Calu3 (cell line): Measurements from ENCODE around the gene SLC29A3. TPM values are rescaled to one million over a fixed set of nuclear protein-coding genes. Genes with fewer than 3 reads are reported as not detected.

ENCODE experiments used
- BruUV-seq: library from RNA; stranded (reverse); fragments of 400-500 nt; replicated peaks from 2 replicates; lab custom pipeline; 2021; lab: Mats Ljungman, UMichigan
- CTCF ChIA-PET: fragments of 300-600 bp; sonication (Branson Sonifier 250); formaldehyde crosslinking; loops from one replicate; lab custom pipeline; 2022; ENCODE audit warnings: antibody characterized with exemption; lab: Charles Lee
- DNase-seq: peaks from one replicate; pipeline ENCODE4 v3.0.0; 2022
- H3K27ac Mint-ChIP-seq: one replicate; pipeline ENCODE4 v1.8.0; 2022; ENCODE audit warnings: mixed read lengths; ENCODE audit not compliant: unreplicated experiment
- H3K27me3 Mint-ChIP-seq: one replicate; pipeline ENCODE4 v1.8.0; 2022; ENCODE audit warnings: mixed read lengths; ENCODE audit not compliant: unreplicated experiment
- H3K36me3 Mint-ChIP-seq: one replicate; pipeline ENCODE4 v1.8.0; 2022; ENCODE audit warnings: mild to moderate bottlenecking, moderate library complexity, mixed read lengths; ENCODE audit not compliant: insufficient read depth, unreplicated experiment
- H3K4me1 Mint-ChIP-seq: one replicate; pipeline ENCODE4 v1.8.0; 2022; ENCODE audit warnings: mild to moderate bottlenecking, low read depth, mixed read lengths; ENCODE audit not compliant: unreplicated experiment
- H3K4me3 Mint-ChIP-seq: one replicate; pipeline ENCODE4 v1.8.0; 2022; ENCODE audit warnings: mild to moderate bottlenecking, low read depth, moderate library complexity, mixed read lengths; ENCODE audit not compliant: unreplicated experiment
- H3K9me3 Mint-ChIP-seq: one replicate; pipeline ENCODE4 v1.8.0; 2022; ENCODE audit warnings: low read depth, mixed read lengths; ENCODE audit not compliant: unreplicated experiment
- intact Hi-C: fragments of 100-400 bp; cut with micrococcal nuclease; formaldehyde crosslinking; loops from one replicate; pipeline ENCODE4 v1.10.0; 2022; ENCODE audit not compliant: unreplicated experiment
- total RNA-seq: library from RNA; stranded (reverse); gene quantifications from 2 replicates; pipeline ENCODE4 v1.2.3, GENCODE V29; 2022
- TF ChIP-seq, protein P1 (sequence below): fragments of 200-600 bp; IDR thresholded peaks from one replicate; pipeline ENCODE4 v1.8.0; 2022; ENCODE audit warnings: antibody characterized with exemption; ENCODE audit not compliant: unreplicated experiment

The SLC29A3 gene
- total RNA-seq, 1 experiment from 2014 or later: 5.9 TPM

DNA sequence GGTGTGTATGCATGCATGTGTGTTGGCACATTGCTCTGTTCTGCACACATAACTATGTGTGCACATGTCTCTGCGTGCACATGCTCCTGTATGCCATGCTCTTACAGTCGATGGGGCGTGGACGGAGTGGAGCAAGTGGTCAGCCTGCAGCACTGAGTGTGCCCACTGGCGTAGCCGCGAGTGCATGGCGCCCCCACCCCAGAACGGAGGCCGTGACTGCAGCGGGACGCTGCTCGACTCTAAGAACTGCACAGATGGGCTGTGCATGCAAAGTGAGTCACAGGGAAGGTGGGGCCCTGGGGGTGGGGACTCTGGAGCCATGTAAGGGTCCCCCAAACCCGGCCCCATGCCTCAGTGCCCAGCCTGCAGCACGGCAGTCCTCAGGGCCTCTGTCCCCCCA is 30.6 kb upstream of the SLC29A3 start:
- TF ChIP-seq, protein P1, sequence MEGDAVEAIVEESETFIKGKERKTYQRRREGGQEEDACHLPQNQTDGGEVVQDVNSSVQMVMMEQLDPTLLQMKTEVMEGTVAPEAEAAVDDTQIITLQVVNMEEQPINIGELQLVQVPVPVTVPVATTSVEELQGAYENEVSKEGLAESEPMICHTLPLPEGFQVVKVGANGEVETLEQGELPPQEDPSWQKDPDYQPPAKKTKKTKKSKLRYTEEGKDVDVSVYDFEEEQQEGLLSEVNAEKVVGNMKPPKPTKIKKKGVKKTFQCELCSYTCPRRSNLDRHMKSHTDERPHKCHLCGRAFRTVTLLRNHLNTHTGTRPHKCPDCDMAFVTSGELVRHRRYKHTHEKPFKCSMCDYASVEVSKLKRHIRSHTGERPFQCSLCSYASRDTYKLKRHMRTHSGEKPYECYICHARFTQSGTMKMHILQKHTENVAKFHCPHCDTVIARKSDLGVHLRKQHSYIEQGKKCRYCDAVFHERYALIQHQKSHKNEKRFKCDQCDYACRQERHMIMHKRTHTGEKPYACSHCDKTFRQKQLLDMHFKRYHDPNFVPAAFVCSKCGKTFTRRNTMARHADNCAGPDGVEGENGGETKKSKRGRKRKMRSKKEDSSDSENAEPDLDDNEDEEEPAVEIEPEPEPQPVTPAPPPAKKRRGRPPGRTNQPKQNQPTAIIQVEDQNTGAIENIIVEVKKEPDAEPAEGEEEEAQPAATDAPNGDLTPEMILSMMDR: no peak
- no peaks in the 10 kb centered on the region for H3K4me1 Mint-ChIP-seq
- H3K4me3 Mint-ChIP-seq: no peak overlapping the region
- intact Hi-C loops: loop anchor here (5.0 kb wide), 2 partner anchors 361 to 386 kb away; no protein-coding TSS in a partner anchor
- H3K27ac Mint-ChIP-seq: no peak overlapping the region
- CTCF ChIA-PET: no interaction called here
- no peaks in the 10 kb centered on the region for H3K9me3 Mint-ChIP-seq
- peaks cover 4% of the 10 kb centered on the region for H3K36me3 Mint-ChIP-seq
- BruUV-seq: no TSS peak
- H3K27me3 Mint-ChIP-seq: peaks cover 97% of the 10 kb centered on the region
- no peak for DNase-seq

DNA sequence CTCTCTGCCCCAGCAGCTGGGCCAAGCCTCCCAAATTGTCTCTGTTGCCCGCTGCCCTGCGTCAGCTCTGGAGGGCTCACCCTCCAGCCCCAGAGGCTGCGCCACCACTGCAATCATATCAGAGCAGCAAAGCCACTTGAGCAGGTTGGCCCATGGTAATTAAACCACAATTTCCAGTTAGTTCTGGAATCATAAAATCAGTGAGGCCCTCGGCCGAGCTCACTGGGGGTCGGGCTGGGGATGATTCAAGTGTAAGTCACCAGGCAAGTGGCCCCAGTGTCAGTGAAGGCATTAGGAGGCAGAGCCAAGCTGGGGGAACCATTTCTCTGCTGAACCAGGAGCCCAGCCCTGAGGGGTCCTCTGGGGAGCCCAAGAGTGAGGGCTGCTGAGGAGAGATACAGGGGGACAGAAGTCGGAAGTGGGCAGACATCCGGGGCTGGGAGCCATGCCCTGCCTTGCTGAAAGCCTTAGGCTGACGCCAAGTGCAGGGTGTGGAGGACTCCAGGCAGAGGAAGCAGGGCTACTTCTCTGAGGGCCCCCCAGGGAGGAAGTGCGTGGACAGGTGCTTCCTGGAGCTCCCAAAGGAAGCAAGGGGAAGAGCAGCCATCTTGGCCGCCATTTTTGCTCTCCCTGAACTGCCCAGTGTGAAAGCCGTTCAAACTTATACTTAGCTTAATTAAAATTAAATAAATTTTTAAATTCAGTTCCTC is 29.5 kb upstream of the SLC29A3 start:
- peaks cover 4% of the 10 kb centered on the region for H3K36me3 Mint-ChIP-seq
- intact Hi-C loops: loop anchor here (5.0 kb wide), 2 partner anchors 362 to 387 kb away; no protein-coding TSS in a partner anchor
- CTCF ChIA-PET: interaction anchor here (1.2 kb wide), 1 partner anchor 14 kb away, joined by 3 read pairs; no protein-coding TSS in a partner anchor
- TF ChIP-seq, protein P1: no peak
- no peak overlapping the region for H3K27ac Mint-ChIP-seq
- no peaks in the 10 kb centered on the region for H3K9me3 Mint-ChIP-seq
- H3K27me3 Mint-ChIP-seq: peaks cover 97% of the 10 kb centered on the region
- H3K4me3 Mint-ChIP-seq: no peak overlapping the region
- DNase-seq: no peak
- H3K4me1 Mint-ChIP-seq: peaks cover 6% of the 10 kb centered on the region
- BruUV-seq: no TSS peak

DNA sequence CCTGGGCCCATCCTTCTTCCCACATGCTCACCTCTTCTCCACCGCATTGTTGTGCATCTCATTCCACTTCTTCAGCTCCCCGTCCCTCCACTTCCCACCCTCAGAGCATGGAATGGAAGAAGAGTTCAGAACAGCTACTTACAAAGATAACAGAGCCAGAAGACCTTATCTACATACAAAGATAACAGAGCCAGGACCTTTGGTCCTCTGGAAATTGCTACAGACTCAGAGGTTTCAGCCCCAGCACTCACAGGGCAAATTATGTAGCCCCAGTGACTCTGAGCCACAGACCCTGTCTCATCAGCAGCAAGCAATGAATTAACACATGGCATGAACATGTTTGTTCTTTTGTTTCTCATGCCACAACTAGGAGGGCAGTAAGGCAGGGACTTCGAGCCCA is 28.7 kb upstream of the SLC29A3 start:
- H3K27ac Mint-ChIP-seq: no peak overlapping the region
- peaks cover 99% of the 10 kb centered on the region for H3K27me3 Mint-ChIP-seq
- CTCF ChIA-PET: interaction anchor here (1.2 kb wide), 1 partner anchor 14 kb away, joined by 3 read pairs; no protein-coding TSS in a partner anchor
- H3K36me3 Mint-ChIP-seq: peaks cover 4% of the 10 kb centered on the region
- no peak for DNase-seq
- BruUV-seq: no TSS peak
- peaks cover 6% of the 10 kb centered on the region for H3K4me1 Mint-ChIP-seq
- H3K4me3 Mint-ChIP-seq: no peak overlapping the region
- TF ChIP-seq, protein P1: no peak
- intact Hi-C loops: no loop called here
- H3K9me3 Mint-ChIP-seq: no peaks in the 10 kb centered on the region

DNA sequence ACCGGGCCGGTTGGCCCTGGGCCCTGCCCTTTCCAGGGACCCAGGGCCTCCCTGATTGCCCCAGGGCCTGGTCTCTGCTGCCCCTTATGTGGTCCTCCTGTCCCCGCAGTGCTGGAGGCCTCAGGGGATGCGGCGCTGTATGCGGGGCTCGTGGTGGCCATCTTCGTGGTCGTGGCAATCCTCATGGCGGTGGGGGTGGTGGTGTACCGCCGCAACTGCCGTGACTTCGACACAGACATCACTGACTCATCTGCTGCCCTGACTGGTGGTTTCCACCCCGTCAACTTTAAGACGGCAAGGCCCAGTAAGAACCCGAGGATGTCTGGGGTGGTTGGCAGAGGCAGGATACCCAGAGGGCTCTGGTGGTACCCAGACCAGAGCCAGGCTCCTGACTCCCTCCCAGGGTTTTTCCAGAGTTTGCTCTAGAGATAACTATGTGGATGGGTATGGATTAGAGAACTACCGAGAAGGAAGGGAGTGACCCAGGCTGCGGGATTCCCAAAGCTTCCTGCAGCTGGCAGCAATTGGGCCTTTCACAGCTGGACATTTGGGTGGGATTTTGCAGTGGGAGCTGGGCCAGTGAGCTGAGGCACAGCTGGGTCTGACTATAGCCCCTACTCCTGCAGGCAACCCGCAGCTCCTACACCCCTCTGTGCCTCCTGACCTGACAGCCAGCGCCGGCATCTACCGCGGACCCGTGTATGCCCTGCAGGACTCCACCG is 28.1 kb upstream of the SLC29A3 start:
- no peak for DNase-seq
- CTCF ChIA-PET: no interaction called here
- intact Hi-C loops: no loop called here
- Mint-ChIP-seq H3K27ac (no peak overlapping the region), H3K36me3 (peaks cover 4% of the 10 kb centered on the region), H3K9me3 (no peaks in the 10 kb centered on the region), H3K27me3 (peaks cover 99% of the 10 kb centered on the region), H3K4me1 (peaks cover 6% of the 10 kb centered on the region), H3K4me3 (no peak overlapping the region)
- TF ChIP-seq, protein P1: no peak
- BruUV-seq: no TSS peak
